Fibroblast of lung (primary cell): Measurements from ENCODE around the gene FLNA. TPM values are rescaled to one million over a fixed set of nuclear protein-coding genes. Genes with fewer than 3 reads are reported as not detected.

ENCODE experiments used
- DNase-seq, 2 donors: peaks; one replicate each; pipeline versions ENCODE4 v3.0.0 to v3.0.0-alpha.2; 2010; ENCODE audit warnings: low read depth in 2 of 2
- H2AFZ ChIP-seq: 2 replicates; pipeline ENCODE4 v1.5.1; 2012; ENCODE audit warnings: low read length, control low read depth, inconsistent platforms
- H3K27ac ChIP-seq: 2 replicates; pipeline ENCODE4 v1.5.1; 2011; ENCODE audit warnings: low read length, control low read depth; ENCODE audit not compliant: insufficient read depth
- H3K27me3 ChIP-seq: 2 replicates; pipeline ENCODE4 v1.5.1; 2011; ENCODE audit warnings: mild to moderate bottlenecking, low read length; ENCODE audit not compliant: control insufficient read depth, insufficient read depth
- H3K36me3 ChIP-seq: 2 replicates; pipeline ENCODE4 v1.5.1; 2011; ENCODE audit warnings: low read length; ENCODE audit not compliant: control insufficient read depth, insufficient read depth
- H3K4me1 ChIP-seq: 2 replicates; pipeline ENCODE4 v1.5.1; 2011; ENCODE audit warnings: low read length; ENCODE audit not compliant: control insufficient read depth, insufficient read depth; ENCODE audit errors: extremely low read depth
- H3K4me2 ChIP-seq: 2 replicates; pipeline ENCODE4 v1.5.1; 2011; ENCODE audit warnings: low read length, control low read depth; ENCODE audit not compliant: insufficient read depth; ENCODE audit errors: extremely low read depth
- H3K4me3 ChIP-seq, 4 experiments: fragments of 200-600 bp in 1 of 4; sonication (generic) in 1 of 4; replicated peaks in 1 of 4; 2 replicates each; pipeline ENCODE4 v1.5.1; 2011 to 2016; ENCODE audit warnings: low read length in 4 of 4, low read depth in 3 of 4, mild to moderate bottlenecking in 3 of 4, control low read depth in 2 of 4, inconsistent platforms in 1 of 4, mixed read lengths in 1 of 4; ENCODE audit not compliant: insufficient read depth in 1 of 4; ENCODE audit errors: control extremely low read depth in 1 of 4
- H3K79me2 ChIP-seq: 2 replicates; pipeline ENCODE4 v1.5.1; 2012; ENCODE audit warnings: mild to moderate bottlenecking, low read length, inconsistent platforms; ENCODE audit not compliant: control insufficient read depth, insufficient read depth
- H3K9ac ChIP-seq: 2 replicates; pipeline ENCODE4 v1.5.1; 2011; ENCODE audit warnings: mild to moderate bottlenecking, low read length, control low read depth; ENCODE audit not compliant: insufficient read depth
- H3K9me3 ChIP-seq: 2 replicates; pipeline ENCODE4 v1.5.1; 2012; ENCODE audit warnings: low read depth, low read length; ENCODE audit not compliant: control insufficient read depth, insufficient read depth
- H4K20me1 ChIP-seq: 2 replicates; pipeline ENCODE4 v1.5.1; 2011; ENCODE audit warnings: low read length; ENCODE audit not compliant: control insufficient read depth, insufficient read depth; ENCODE audit errors: extremely low read depth
- EZH2 ChIP-seq: IDR thresholded peaks from 2 replicates; pipeline ENCODE4 v1.5.1; 2012; ENCODE audit warnings: low read length, control low read depth, mild to moderate bottlenecking; ENCODE audit errors: missing control alignments
- polyA plus RNA-seq, 2 donors: library from polyadenylated mRNA; depleted of rRNA in 1 of 2; stranded (reverse) in 1 of 2; unstranded in 1 of 2; fragments of >200 nt; gene quantifications; 2 replicates each; pipeline ENCODE4 v1.2.1, GENCODE V29; 2011 to 2012; ENCODE audit warnings: missing spikeins in 1 of 2
- total RNA-seq: library from RNA; depleted of rRNA; stranded (reverse); fragments of >200 nt; gene quantifications from 2 replicates; pipeline ENCODE4 v1.2.1, GENCODE V29; 2014
- TF ChIP-seq, protein P1 (sequence below), 2 donors: IDR thresholded peaks in 1 of 2; conservative IDR thresholded peaks in 1 of 2; 1 replicate in 1 of 2; 2 replicates in 1 of 2; pipeline ENCODE4 v1.5.1; 2011 to 2012; ENCODE audit warnings: low read length in 2 of 2, control low read depth in 1 of 2, inconsistent platforms in 1 of 2, low read depth in 1 of 2, mild to moderate bottlenecking in 1 of 2

FLNA gene
- total and polyA plus RNA-seq, 2 donors (not counting 1 experiment from before 2014, with no cell fraction given), result 799 to 2,728 TPM

DNA sequence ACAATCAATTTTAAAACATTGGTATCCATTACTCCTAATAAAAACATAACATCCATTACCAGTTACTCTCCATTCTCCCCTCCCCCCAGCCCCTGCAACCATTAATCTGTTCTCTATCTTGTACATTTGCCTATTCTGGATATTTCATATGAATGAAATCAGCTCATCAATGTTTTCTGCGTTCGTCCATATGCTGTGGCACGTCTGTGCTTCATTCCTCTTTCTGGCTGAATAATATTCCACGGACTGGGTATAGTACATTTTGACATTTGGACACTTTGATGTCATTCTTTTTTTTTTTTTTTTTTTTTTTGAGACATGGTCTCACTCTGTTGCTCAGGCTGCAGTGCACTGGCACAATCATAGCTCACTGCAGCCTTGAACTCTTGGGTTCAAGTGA is 29.4 kb upstream of the FLNA start:
- Histone ChIP-seq H3K79me2 (peaks cover 14% of the 10 kb centered on the region), H3K4me1 (no peaks in the 10 kb centered on the region), H3K36me3 (peaks cover 4% of the 10 kb centered on the region), H3K9me3 (no peaks in the 10 kb centered on the region), H3K27me3 (no peaks in the 10 kb centered on the region), H4K20me1 (no peaks in the 10 kb centered on the region), H3K9ac (no peak overlapping the region), H2AFZ (no peak overlapping the region), H3K27ac (no peak overlapping the region), H3K4me2 (no peak overlapping the region), H3K4me3 (no peak overlapping the region)
- DNase-seq, result no peak
- TF ChIP-seq, protein P1, sequence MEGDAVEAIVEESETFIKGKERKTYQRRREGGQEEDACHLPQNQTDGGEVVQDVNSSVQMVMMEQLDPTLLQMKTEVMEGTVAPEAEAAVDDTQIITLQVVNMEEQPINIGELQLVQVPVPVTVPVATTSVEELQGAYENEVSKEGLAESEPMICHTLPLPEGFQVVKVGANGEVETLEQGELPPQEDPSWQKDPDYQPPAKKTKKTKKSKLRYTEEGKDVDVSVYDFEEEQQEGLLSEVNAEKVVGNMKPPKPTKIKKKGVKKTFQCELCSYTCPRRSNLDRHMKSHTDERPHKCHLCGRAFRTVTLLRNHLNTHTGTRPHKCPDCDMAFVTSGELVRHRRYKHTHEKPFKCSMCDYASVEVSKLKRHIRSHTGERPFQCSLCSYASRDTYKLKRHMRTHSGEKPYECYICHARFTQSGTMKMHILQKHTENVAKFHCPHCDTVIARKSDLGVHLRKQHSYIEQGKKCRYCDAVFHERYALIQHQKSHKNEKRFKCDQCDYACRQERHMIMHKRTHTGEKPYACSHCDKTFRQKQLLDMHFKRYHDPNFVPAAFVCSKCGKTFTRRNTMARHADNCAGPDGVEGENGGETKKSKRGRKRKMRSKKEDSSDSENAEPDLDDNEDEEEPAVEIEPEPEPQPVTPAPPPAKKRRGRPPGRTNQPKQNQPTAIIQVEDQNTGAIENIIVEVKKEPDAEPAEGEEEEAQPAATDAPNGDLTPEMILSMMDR (conservative IDR thresholded peaks at IDR 0.05 in 1 of 2, IDR thresholded peaks at IDR 0.05 in 1 of 2; ENCODE audit: low read depth in 1 of 2, low read length in 2 of 2), result no peak
- TF ChIP-seq EZH2, result no peak

DNA sequence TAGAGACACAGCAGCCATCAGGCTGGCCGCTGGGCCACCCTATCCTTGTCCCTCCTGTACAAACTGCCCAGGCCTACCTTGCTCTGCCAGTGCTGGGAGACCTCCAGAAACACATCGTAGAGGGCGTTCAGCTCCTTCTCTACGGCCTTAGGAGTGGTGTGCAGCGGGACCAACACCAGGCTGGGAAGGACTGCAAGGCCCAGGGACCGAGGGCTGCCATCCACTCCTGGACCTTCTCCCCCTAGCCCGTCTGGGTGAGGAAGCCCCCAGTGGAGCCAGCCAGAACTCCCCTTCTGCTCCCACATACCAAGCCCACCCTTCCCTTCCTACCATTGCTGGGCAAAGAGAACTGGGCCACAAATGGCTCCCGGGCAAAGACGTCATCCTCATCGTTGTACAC is 28.8 kb upstream of the FLNA start:
- H3K4me2 ChIP-seq, result no peak overlapping the region
- H3K27me3 ChIP-seq, result no peaks in the 10 kb centered on the region
- H3K9me3 ChIP-seq, result no peaks in the 10 kb centered on the region
- no peaks in the 10 kb centered on the region for H3K4me1 ChIP-seq
- no peaks in the 10 kb centered on the region for H4K20me1 ChIP-seq
- no peak overlapping the region for H3K27ac ChIP-seq
- peaks cover 4% of the 10 kb centered on the region for H3K36me3 ChIP-seq
- TF ChIP-seq, protein P1 (conservative IDR thresholded peaks at IDR 0.05 in 1 of 2, IDR thresholded peaks at IDR 0.05 in 1 of 2; ENCODE audit: low read depth in 1 of 2, low read length in 2 of 2), result no peak
- TF ChIP-seq EZH2, result no peak
- H2AFZ ChIP-seq, result no peak overlapping the region
- H3K79me2 ChIP-seq, result peaks cover 20% of the 10 kb centered on the region
- no peak overlapping the region for H3K9ac ChIP-seq
- no peak overlapping the region for H3K4me3 ChIP-seq
- DNase-seq, result no peak

DNA sequence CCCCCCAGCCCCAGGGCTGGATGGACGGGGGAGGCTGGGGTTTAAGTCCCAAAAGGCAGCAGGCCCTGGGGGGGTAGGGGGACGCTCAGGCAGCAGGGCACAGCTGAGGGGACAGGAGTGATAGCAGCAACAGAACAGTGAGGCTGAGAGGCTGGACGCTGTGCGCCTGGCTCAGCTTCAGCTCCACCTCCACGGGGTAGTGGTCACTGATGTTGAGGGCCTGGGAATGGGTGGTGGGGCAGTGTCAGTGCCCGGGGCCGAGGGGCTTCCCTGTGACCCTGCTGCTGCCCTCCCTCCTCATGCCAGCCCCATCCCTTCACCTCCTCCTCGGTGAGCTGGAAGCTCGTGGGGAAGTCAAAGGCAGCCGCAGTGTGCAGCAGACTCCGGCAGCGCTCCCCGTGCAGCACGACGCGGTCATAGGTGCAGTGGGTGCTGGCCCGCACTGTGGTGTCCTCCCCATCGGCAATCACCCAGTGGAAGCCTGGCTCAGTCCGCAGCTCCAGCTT is 28.2 kb upstream of the FLNA start:
- Histone ChIP-seq H3K4me2 (no peak overlapping the region), H3K4me1 (no peaks in the 10 kb centered on the region), H4K20me1 (no peaks in the 10 kb centered on the region), H3K4me3 (no peak overlapping the region), H3K27ac (no peak overlapping the region), H3K27me3 (no peaks in the 10 kb centered on the region), H3K9ac (no peak overlapping the region), H2AFZ (no peak overlapping the region), H3K36me3 (peaks cover 4% of the 10 kb centered on the region), H3K79me2 (peaks cover 20% of the 10 kb centered on the region), H3K9me3 (no peaks in the 10 kb centered on the region)
- TF ChIP-seq EZH2, result no peak
- TF ChIP-seq, protein P1 (conservative IDR thresholded peaks at IDR 0.05 in 1 of 2, IDR thresholded peaks at IDR 0.05 in 1 of 2; ENCODE audit: low read depth in 1 of 2, low read length in 2 of 2), result no peak
- DNase-seq, result no peak
